Lower leg skin (tissue), 3 donors: ENCODE measurements around the gene TM9SF4.

ENCODE experiments used
- POLR2A ChIP-seq, 2 donors: fragments of 450-650 bp; IDR thresholded peaks; one replicate each; pipeline ENCODE4 v1.6.1; 2016 to 2017; ENCODE audit warnings: antibody characterized with exemption in 2 of 2, mild to moderate bottlenecking in 1 of 2, moderate library complexity in 1 of 2
- TF ChIP-seq, protein P1 (sequence below), 3 donors: fragments of 450-650 bp; IDR thresholded peaks; one replicate each; pipeline ENCODE4 v1.5.1; 2016; ENCODE audit warnings: antibody characterized with exemption in 3 of 3, mild to moderate bottlenecking in 3 of 3, moderate library complexity in 2 of 3

DNA sequence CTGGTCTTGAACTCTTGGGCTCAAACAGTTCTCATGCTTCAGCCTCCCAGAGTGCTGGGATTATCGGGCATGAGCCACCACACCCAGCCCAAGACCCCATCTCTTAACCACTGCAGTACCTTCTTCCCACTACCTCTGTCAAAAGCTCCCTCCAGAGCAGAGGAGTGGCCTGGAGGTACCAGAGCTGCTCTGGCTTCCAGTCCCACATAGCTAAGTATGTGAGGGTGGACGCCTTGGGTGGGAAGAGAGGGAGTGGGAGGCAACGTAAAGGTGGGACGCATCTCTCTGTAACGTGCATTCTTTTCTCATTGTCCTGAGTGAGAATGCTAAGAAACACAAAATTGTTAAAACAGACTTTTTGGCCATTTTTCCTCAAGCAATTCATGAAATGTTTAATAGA lies 24.5 kb downstream of the TM9SF4 start:
- TF ChIP-seq, protein P1, sequence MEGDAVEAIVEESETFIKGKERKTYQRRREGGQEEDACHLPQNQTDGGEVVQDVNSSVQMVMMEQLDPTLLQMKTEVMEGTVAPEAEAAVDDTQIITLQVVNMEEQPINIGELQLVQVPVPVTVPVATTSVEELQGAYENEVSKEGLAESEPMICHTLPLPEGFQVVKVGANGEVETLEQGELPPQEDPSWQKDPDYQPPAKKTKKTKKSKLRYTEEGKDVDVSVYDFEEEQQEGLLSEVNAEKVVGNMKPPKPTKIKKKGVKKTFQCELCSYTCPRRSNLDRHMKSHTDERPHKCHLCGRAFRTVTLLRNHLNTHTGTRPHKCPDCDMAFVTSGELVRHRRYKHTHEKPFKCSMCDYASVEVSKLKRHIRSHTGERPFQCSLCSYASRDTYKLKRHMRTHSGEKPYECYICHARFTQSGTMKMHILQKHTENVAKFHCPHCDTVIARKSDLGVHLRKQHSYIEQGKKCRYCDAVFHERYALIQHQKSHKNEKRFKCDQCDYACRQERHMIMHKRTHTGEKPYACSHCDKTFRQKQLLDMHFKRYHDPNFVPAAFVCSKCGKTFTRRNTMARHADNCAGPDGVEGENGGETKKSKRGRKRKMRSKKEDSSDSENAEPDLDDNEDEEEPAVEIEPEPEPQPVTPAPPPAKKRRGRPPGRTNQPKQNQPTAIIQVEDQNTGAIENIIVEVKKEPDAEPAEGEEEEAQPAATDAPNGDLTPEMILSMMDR (IDR thresholded peaks at IDR 0.05): no peak
- no peak for TF ChIP-seq POLR2A (IDR thresholded peaks at IDR 0.05)
